HEK293 (cell line): ENCODE data around the gene SLC17A5.
A peak's percentile ranks its signal among the peaks of the same experiment; 100 is the strongest.
"Not testable (repeated sequence)": the region's sequence is repeated elsewhere in the genome, so short reads cannot be mapped to it uniquely, and the experiment has no call there.

ENCODE experiments used
- CTCF ChIA-PET: fragments of 350-600 bp; formaldehyde crosslinking; extraction: SDS; loops from one replicate; lab custom pipeline; 2021; ENCODE audit warnings: antibody characterized with exemption; lab: Yijun Ruan, JAX
- POLR2A ChIA-PET: fragments of 300-600 bp; formaldehyde crosslinking; extraction: SDS; loops from one replicate; lab custom pipeline; 2020; ENCODE audit warnings: antibody characterized with exemption, inconsistent platforms; lab: Yijun Ruan, JAX
- H3K27ac ChIP-seq: fragments of 200-500 bp; sonication (Bioruptor generic); 2 replicates; pipeline ENCODE4 v1.5.1; 2014; ENCODE audit warnings: low read depth, low read length, control low read depth, inconsistent platforms; ENCODE audit errors: extremely low read depth
- H3K36me3 ChIP-seq, 2 experiments: fragments of 200-500 bp in 1 of 2; sonication (Bioruptor generic) in 1 of 2; 1 replicate in 1 of 2; 2 replicates in 1 of 2; pipeline ENCODE4 v1.5.1; 2014 to 2017; ENCODE audit warnings: inconsistent platforms in 2 of 2, low read length in 2 of 2; ENCODE audit not compliant: control insufficient read depth in 2 of 2, insufficient read depth in 1 of 2
- H3K4me1 ChIP-seq: fragments of 200-500 bp; sonication (Bioruptor generic); 2 replicates; pipeline ENCODE4 v1.5.1; 2014; ENCODE audit warnings: mild to moderate bottlenecking, low read length, inconsistent platforms; ENCODE audit not compliant: control insufficient read depth, insufficient read depth
- H3K4me3 ChIP-seq: 2 replicates; pipeline ENCODE4 v1.5.1; 2011; ENCODE audit warnings: low read depth, mild to moderate bottlenecking, control low read depth, low read length, moderate library complexity
- H3K9me3 ChIP-seq: fragments of 200-500 bp; sonication (Bioruptor generic); 2 replicates; pipeline ENCODE4 v1.5.1; 2014; ENCODE audit warnings: low read depth, low read length, inconsistent platforms; ENCODE audit not compliant: control insufficient read depth, insufficient read depth
- ATF2 ChIP-seq: fragments of 450-650 bp; formaldehyde crosslinking; IDR thresholded peaks from 2 replicates; pipeline ENCODE4 v1.5.1; 2016; ENCODE audit warnings: missing biosample characterization, missing genetic modification characterization, low read depth
- GLIS2 ChIP-seq: fragments of 450-650 bp; formaldehyde crosslinking; IDR thresholded peaks from 2 replicates; pipeline ENCODE4 v1.5.1; 2016; ENCODE audit warnings: missing biosample characterization, missing genetic modification characterization
- HOXD13 ChIP-seq: sonication (generic); formaldehyde crosslinking; IDR thresholded peaks from 2 replicates; pipeline ENCODE4 v1.8.0; 2022; ENCODE audit warnings: missing genetic modification reagents, borderline replicate concordance
- PRDM6 ChIP-seq: fragments of 450-650 bp; formaldehyde crosslinking; IDR thresholded peaks from 2 replicates; pipeline ENCODE4 v1.5.1; 2017; ENCODE audit warnings: missing biosample characterization, missing genetic modification characterization
- REST ChIP-seq: fragments of 450-650 bp; formaldehyde crosslinking; IDR thresholded peaks from 2 replicates; pipeline ENCODE4 v1.5.1; 2016; ENCODE audit warnings: missing biosample characterization, missing genetic modification characterization
- ZBTB20 ChIP-seq: fragments of 450-650 bp; formaldehyde crosslinking; IDR thresholded peaks from 2 replicates; pipeline ENCODE4 v1.5.1; 2016; ENCODE audit warnings: missing biosample characterization, missing genetic modification characterization
- ZBTB8A ChIP-seq: fragments of 450-650 bp; formaldehyde crosslinking; IDR thresholded peaks from 2 replicates; pipeline ENCODE4 v1.5.1; 2016; ENCODE audit warnings: missing biosample characterization, missing genetic modification characterization
- ZNF140 ChIP-seq: fragments of 450-650 bp; formaldehyde crosslinking; IDR thresholded peaks from 2 replicates; pipeline ENCODE4 v1.5.1; 2016; ENCODE audit warnings: missing biosample characterization, missing genetic modification characterization
- ZNF157 ChIP-seq: fragments of 450-650 bp; formaldehyde crosslinking; IDR thresholded peaks from 2 replicates; pipeline ENCODE4 v1.5.1; 2016; ENCODE audit warnings: missing biosample characterization, missing genetic modification characterization
- ZNF223 ChIP-seq: fragments of 450-650 bp; formaldehyde crosslinking; IDR thresholded peaks from 2 replicates; pipeline ENCODE4 v1.5.1; 2016; ENCODE audit warnings: missing biosample characterization, missing genetic modification characterization
- ZNF292 ChIP-seq: fragments of 450-650 bp; formaldehyde crosslinking; IDR thresholded peaks from 2 replicates; pipeline ENCODE4 v1.5.1; 2016; ENCODE audit warnings: low read depth, missing biosample characterization, missing genetic modification characterization, borderline replicate concordance
- ZNF302 ChIP-seq: fragments of 450-650 bp; formaldehyde crosslinking; IDR thresholded peaks from 2 replicates; pipeline ENCODE4 v1.5.1; 2016; ENCODE audit warnings: missing biosample characterization, missing genetic modification characterization, low read depth
- ZNF404 ChIP-seq: fragments of 450-650 bp; formaldehyde crosslinking; IDR thresholded peaks from 2 replicates; pipeline ENCODE4 v1.5.1; 2017; ENCODE audit warnings: missing biosample characterization, missing genetic modification characterization
- ZNF433 ChIP-seq: fragments of 450-650 bp; formaldehyde crosslinking; IDR thresholded peaks from 2 replicates; pipeline ENCODE4 v1.5.1; 2016; ENCODE audit warnings: missing biosample characterization, missing genetic modification characterization, low read depth
- ZNF558 ChIP-seq: fragments of 450-650 bp; formaldehyde crosslinking; IDR thresholded peaks from 2 replicates; pipeline ENCODE4 v1.5.1; 2016; ENCODE audit warnings: missing biosample characterization, missing genetic modification characterization
- ZNF623 ChIP-seq: fragments of 450-650 bp; formaldehyde crosslinking; IDR thresholded peaks from 2 replicates; pipeline ENCODE4 v1.5.1; 2016; ENCODE audit warnings: missing biosample characterization, missing genetic modification characterization
- ZNF629 ChIP-seq: fragments of 450-650 bp; formaldehyde crosslinking; IDR thresholded peaks from 2 replicates; pipeline ENCODE4 v1.5.1; 2017; ENCODE audit warnings: missing biosample characterization, missing genetic modification characterization
- ZNF654 ChIP-seq: fragments of 450-650 bp; formaldehyde crosslinking; IDR thresholded peaks from 2 replicates; pipeline ENCODE4 v1.5.1; 2016; ENCODE audit warnings: low read depth, missing biosample characterization, missing genetic modification characterization
- ZNF664 ChIP-seq: fragments of 450-650 bp; formaldehyde crosslinking; IDR thresholded peaks from 2 replicates; pipeline ENCODE4 v1.5.1; 2016; ENCODE audit warnings: missing biosample characterization, missing genetic modification characterization
- TF ChIP-seq, protein P1 (sequence below): fragments of 450-650 bp; formaldehyde crosslinking; IDR thresholded peaks from 2 replicates; pipeline ENCODE4 v1.5.1; 2016; ENCODE audit warnings: missing biosample characterization, missing genetic modification characterization

The SLC17A5 gene

GRCh38 chr6:73623480-73623879 is 30.3 kb downstream of the SLC17A5 start (continued):
- TF ChIP-seq ZNF664 (0 out of 2 replicates have a peak, but pooled peaks have one; percentile 47), ZNF433 (tag by site-specific recombination) (peak; percentile 54; the same call in 1 of the 2 replicates), ZBTB8A (tag by site-specific recombination) (peak; percentile 66), ZNF629 (peak; percentile 39; the same call in 1 of the 2 replicates), ZNF140 (tag by site-specific recombination) (peak; percentile 79; the same call in 1 of the 2 replicates), REST (tag by site-specific recombination) (0 out of 2 replicates have a peak, but pooled peaks have one; percentile 58), ZNF654 (tag by site-specific recombination) (peak; percentile 30), ZNF404 (0 out of 2 replicates have a peak, but pooled peaks have one; percentile 38), ZNF558 (peak; percentile 56; the same call in 1 of the 2 replicates), ZNF623 (peak; percentile 65)
- TF ChIP-seq, all 188 proteins: peak for 20; not testable (repeated sequence) for 168

DNA sequence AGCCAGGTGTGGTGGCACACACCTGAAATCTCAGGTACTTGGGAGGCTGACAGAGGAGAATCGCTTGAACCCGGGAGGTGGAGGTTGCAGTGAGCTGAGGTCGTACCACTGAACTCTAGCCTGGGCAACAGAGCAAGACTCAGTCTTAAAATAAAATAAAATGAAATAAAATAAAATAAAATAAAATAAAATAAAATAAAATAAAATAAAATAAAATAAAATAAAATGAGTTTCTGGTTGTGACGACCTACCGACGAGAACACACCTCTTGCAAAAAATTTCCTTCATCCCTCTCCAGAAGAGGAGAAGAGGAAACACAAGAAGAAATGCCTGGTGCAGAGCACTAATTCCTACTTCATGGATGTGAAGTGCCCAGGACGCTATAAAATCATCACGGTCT is 35.7 kb downstream of the SLC17A5 start:
- H3K27ac ChIP-seq, H3K4me3 ChIP-seq, CTCF ChIA-PET, POLR2A ChIA-PET, H3K9me3 ChIP-seq, H3K4me1 ChIP-seq: not testable (repeated sequence)
- H3K36me3 ChIP-seq = peaks cover 6 to 27% of the 10 kb centered on the region in 2 experiments; a peak in 2 of 3 replicates

GRCh38 chr6:73614802-73615201 is 39.0 kb downstream of the SLC17A5 start:
- TF ChIP-seq ATF2 (no peak), PRDM6 (tag by site-specific recombination) (no peak), ZNF302 (no peak), ZNF292 (tag by site-specific recombination) (no peak), GLIS2 (tag by site-specific recombination) (no peak), ZNF223 (tag by site-specific recombination) (no peak), ZNF157 (no peak), ZBTB20 (no peak), HOXD13 (no peak)
- TF ChIP-seq, protein P1, sequence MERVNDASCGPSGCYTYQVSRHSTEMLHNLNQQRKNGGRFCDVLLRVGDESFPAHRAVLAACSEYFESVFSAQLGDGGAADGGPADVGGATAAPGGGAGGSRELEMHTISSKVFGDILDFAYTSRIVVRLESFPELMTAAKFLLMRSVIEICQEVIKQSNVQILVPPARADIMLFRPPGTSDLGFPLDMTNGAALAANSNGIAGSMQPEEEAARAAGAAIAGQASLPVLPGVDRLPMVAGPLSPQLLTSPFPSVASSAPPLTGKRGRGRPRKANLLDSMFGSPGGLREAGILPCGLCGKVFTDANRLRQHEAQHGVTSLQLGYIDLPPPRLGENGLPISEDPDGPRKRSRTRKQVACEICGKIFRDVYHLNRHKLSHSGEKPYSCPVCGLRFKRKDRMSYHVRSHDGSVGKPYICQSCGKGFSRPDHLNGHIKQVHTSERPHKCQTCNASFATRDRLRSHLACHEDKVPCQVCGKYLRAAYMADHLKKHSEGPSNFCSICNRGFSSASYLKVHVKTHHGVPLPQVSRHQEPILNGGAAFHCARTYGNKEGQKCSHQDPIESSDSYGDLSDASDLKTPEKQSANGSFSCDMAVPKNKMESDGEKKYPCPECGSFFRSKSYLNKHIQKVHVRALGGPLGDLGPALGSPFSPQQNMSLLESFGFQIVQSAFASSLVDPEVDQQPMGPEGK (tag by site-specific recombination) = no peak
- H3K27ac ChIP-seq = no peak overlapping the region
- peaks cover 10 to 30% of the 10 kb centered on the region in 2 experiments for H3K36me3 ChIP-seq
- H3K4me3 ChIP-seq = no peak overlapping the region
- no peaks in the 10 kb centered on the region for H3K9me3 ChIP-seq
- ChIA-PET CTCF (interaction anchor here (0.9 to 1.0 kb wide), 2 partner anchors 9 to 100 kb away, joined by 3 to 6 read pairs; no protein-coding TSS in a partner anchor), POLR2A (interaction anchor here (1.1 kb wide), 1 partner anchor 95 kb away, joined by 5 read pairs; no protein-coding TSS in a partner anchor)
- no peaks in the 10 kb centered on the region for H3K4me1 ChIP-seq
